ENCODE data around the gene NECTIN3. TPM values are rescaled to one million over a fixed set of nuclear protein-coding genes. Genes with fewer than 3 reads are reported as not detected.

The NECTIN3 gene
- total RNA-seq, 2 experiments from 2014 or later, result 8.9 to 10.0 TPM

- peaks cover 40% of the 10 kb centered on the region for H3K4me1 Mint-ChIP-seq
- H3K27ac Mint-ChIP-seq, result no peak overlapping the region
- H3K27me3 Mint-ChIP-seq, result peaks cover 31% of the 10 kb centered on the region
- H3K4me3 Mint-ChIP-seq, result peak overlapping the region; percentile 82
- peaks cover 5% of the 10 kb centered on the region for H3K36me3 Mint-ChIP-seq (ENCODE audit: low read depth)
- no peak for DNase-seq
- no peaks in the 10 kb centered on the region for H3K9me3 Mint-ChIP-seq
- CTCF ChIA-PET, result interaction anchor here (1.1 to 3.2 kb wide), 2 partner anchors 11 to 268 kb away, joined by 3 to 15 read pairs; no protein-coding TSS in a partner anchor
- POLR2A ChIA-PET, result interaction anchor here (1.2 to 1.3 kb wide), 2 partner anchors 256 to 473 kb away, joined by 3 to 5 read pairs; no protein-coding TSS in a partner anchor
Observed at GRCh38 chr3:111069974-111070771, 1.4 kb upstream of the NECTIN3 start.

- Mint-ChIP-seq H3K36me3 (ENCODE audit: low read depth) (peaks cover 5% of the 10 kb centered on the region), H3K27ac (no peak overlapping the region), H3K4me3 (peak overlapping the region; percentile 82), H3K9me3 (no peaks in the 10 kb centered on the region), H3K27me3 (peaks cover 31% of the 10 kb centered on the region), H3K4me1 (peaks cover 41% of the 10 kb centered on the region)
- ChIA-PET POLR2A (interaction anchor here (1.3 kb wide), 1 partner anchor 257 kb away, joined by 5 read pairs; no protein-coding TSS in a partner anchor), CTCF (interaction anchor here (1.1 to 3.2 kb wide), 2 partner anchors 10 to 268 kb away, joined by 3 to 15 read pairs; no protein-coding TSS in a partner anchor)
- peak; percentile 20 for DNase-seq
Observed at GRCh38 chr3:111070772-111071256, 802 bp upstream of the NECTIN3 start.

GRCh38 chr3:111072031-111072921, 660 bp downstream of the NECTIN3 start:
- peak overlapping the region; percentile 37 for H3K27ac Mint-ChIP-seq
- peaks cover 41% of the 10 kb centered on the region for H3K4me1 Mint-ChIP-seq
- ChIA-PET POLR2A (interaction anchor here (1.3 to 1.4 kb wide), 2 partner anchors 8 to 258 kb away, joined by 3 to 5 read pairs; no protein-coding TSS in a partner anchor), CTCF (interaction anchor here (0.7 to 3.2 kb wide), 3 partner anchors 9 to 888 kb away, joined by 4 to 15 read pairs (median 4); no protein-coding TSS in a partner anchor)
- DNase-seq, result peak; percentile 33
- H3K9me3 Mint-ChIP-seq, result no peaks in the 10 kb centered on the region
- peak overlapping the region; percentile 82 for H3K4me3 Mint-ChIP-seq
- H3K27me3 Mint-ChIP-seq, result peaks cover 29% of the 10 kb centered on the region
- H3K36me3 Mint-ChIP-seq (ENCODE audit: low read depth), result peaks cover 5% of the 10 kb centered on the region

- no peak overlapping the region for H3K27ac Mint-ChIP-seq
- DNase-seq, result no peak
- H3K27me3 Mint-ChIP-seq, result peaks cover 23% of the 10 kb centered on the region
- ChIA-PET CTCF (interaction anchor here (0.7 to 1.2 kb wide), 4 partner anchors 226 to 889 kb away, joined by 3 to 4 read pairs (median 4); no protein-coding TSS in a partner anchor), POLR2A (no interaction called here)
- peak overlapping the region; percentile 82 for H3K4me3 Mint-ChIP-seq
- no peaks in the 10 kb centered on the region for H3K9me3 Mint-ChIP-seq
- peaks cover 43% of the 10 kb centered on the region for H3K4me1 Mint-ChIP-seq
- peaks cover 5% of the 10 kb centered on the region for H3K36me3 Mint-ChIP-seq (ENCODE audit: low read depth)
Observed at GRCh38 chr3:111073218-111073617, 1.6 kb downstream of the NECTIN3 start.

- ChIA-PET POLR2A (no interaction called here), CTCF (no interaction called here)
- H3K36me3 Mint-ChIP-seq (ENCODE audit: low read depth), result peaks cover 5% of the 10 kb centered on the region
- H3K4me1 Mint-ChIP-seq, result peaks cover 30% of the 10 kb centered on the region
- H3K4me3 Mint-ChIP-seq, result no peak overlapping the region
- H3K27me3 Mint-ChIP-seq, result peaks cover 8% of the 10 kb centered on the region
- H3K9me3 Mint-ChIP-seq, result no peaks in the 10 kb centered on the region
- DNase-seq, result no peak
- H3K27ac Mint-ChIP-seq, result no peak overlapping the region
Observed at GRCh38 chr3:111076732-111077131, 5.1 kb downstream of the NECTIN3 start.

- POLR2A ChIA-PET, result no interaction called here
- DNase-seq, result no peak
- H3K27ac Mint-ChIP-seq, result no peak overlapping the region
- peaks cover 4% of the 10 kb centered on the region for H3K36me3 Mint-ChIP-seq (ENCODE audit: low read depth)
- peaks cover 8% of the 10 kb centered on the region for H3K27me3 Mint-ChIP-seq
- peaks cover 30% of the 10 kb centered on the region for H3K4me1 Mint-ChIP-seq
- no peaks in the 10 kb centered on the region for H3K9me3 Mint-ChIP-seq
- CTCF ChIA-PET, result interaction anchor here (0.7 kb wide), 1 partner anchor 336 kb away, joined by 3 read pairs; no protein-coding TSS in a partner anchor
- H3K4me3 Mint-ChIP-seq, result no peak overlapping the region
Observed at GRCh38 chr3:111077369-111077768, 5.8 kb downstream of the NECTIN3 start.

- no peak overlapping the region for H3K27ac Mint-ChIP-seq
- POLR2A ChIA-PET, result interaction anchor here (0.6 kb wide), 1 partner anchor 8 kb away, joined by 3 read pairs; the partner anchor contains the start of gene NECTIN3
- DNase-seq, result no peak
- peaks cover 2% of the 10 kb centered on the region for H3K4me1 Mint-ChIP-seq
- no peaks in the 10 kb centered on the region for H3K36me3 Mint-ChIP-seq (ENCODE audit: low read depth)
- no peaks in the 10 kb centered on the region for H3K27me3 Mint-ChIP-seq
- H3K4me3 Mint-ChIP-seq, result no peak overlapping the region
- H3K9me3 Mint-ChIP-seq, result no peaks in the 10 kb centered on the region
- CTCF ChIA-PET, result interaction anchor here (0.6 to 2.5 kb wide), 7 partner anchors 10 to 1351 kb away, joined by 3 to 15 read pairs (median 4); partner anchors contain the start of genes CD96 and NECTIN3
Observed at GRCh38 chr3:111080413-111080812, 8.8 kb downstream of the NECTIN3 start.

GRCh38 chr3:111081008-111081545, 9.5 kb downstream of the NECTIN3 start:
- Mint-ChIP-seq H3K4me3 (no peak overlapping the region), H3K4me1 (peaks cover 2% of the 10 kb centered on the region), H3K27ac (no peak overlapping the region), H3K27me3 (no peaks in the 10 kb centered on the region), H3K9me3 (no peaks in the 10 kb centered on the region), H3K36me3 (ENCODE audit: low read depth) (no peaks in the 10 kb centered on the region)
- ChIA-PET POLR2A (no interaction called here), CTCF (interaction anchor here (1.1 to 2.5 kb wide), 3 partner anchors 10 to 887 kb away, joined by 3 to 15 read pairs (median 4); partner anchors contain the start of gene NECTIN3)
- DNase-seq, result no peak

- peaks cover 2% of the 10 kb centered on the region for H3K4me1 Mint-ChIP-seq
- POLR2A ChIA-PET, result no interaction called here
- H3K4me3 Mint-ChIP-seq, result no peak overlapping the region
- H3K27me3 Mint-ChIP-seq, result no peaks in the 10 kb centered on the region
- H3K36me3 Mint-ChIP-seq (ENCODE audit: low read depth), result no peaks in the 10 kb centered on the region
- CTCF ChIA-PET, result no interaction called here
- H3K27ac Mint-ChIP-seq, result no peak overlapping the region
- no peaks in the 10 kb centered on the region for H3K9me3 Mint-ChIP-seq
- no peak for DNase-seq
Observed at GRCh38 chr3:111084911-111085310, 13.3 kb downstream of the NECTIN3 start.

- ChIA-PET POLR2A (no interaction called here), CTCF (no interaction called here)
- Mint-ChIP-seq H3K36me3 (ENCODE audit: low read depth) (no peaks in the 10 kb centered on the region), H3K27ac (no peak overlapping the region), H3K9me3 (no peaks in the 10 kb centered on the region), H3K4me3 (no peak overlapping the region), H3K27me3 (no peaks in the 10 kb centered on the region), H3K4me1 (peaks cover 2% of the 10 kb centered on the region)
- no peak for DNase-seq
Observed at GRCh38 chr3:111087924-111088469, 16.4 kb downstream of the NECTIN3 start.

- CTCF ChIA-PET, result no interaction called here
- Mint-ChIP-seq H3K4me1 (no peaks in the 10 kb centered on the region), H3K9me3 (peaks cover 15% of the 10 kb centered on the region), H3K27me3 (no peaks in the 10 kb centered on the region), H3K4me3 (no peak overlapping the region), H3K27ac (no peak overlapping the region), H3K36me3 (ENCODE audit: low read depth) (no peaks in the 10 kb centered on the region)
- POLR2A ChIA-PET, result no interaction called here
- no peak for DNase-seq
Observed at GRCh38 chr3:111096487-111097209, 25.0 kb downstream of the NECTIN3 start.

GRCh38 chr3:111103807-111104206, 32.2 kb downstream of the NECTIN3 start:
- Mint-ChIP-seq H3K4me3 (no peak overlapping the region), H3K4me1 (no peaks in the 10 kb centered on the region), H3K27ac (no peak overlapping the region), H3K27me3 (no peaks in the 10 kb centered on the region), H3K36me3 (ENCODE audit: low read depth) (peaks cover 8% of the 10 kb centered on the region), H3K9me3 (peaks cover 3% of the 10 kb centered on the region)
- DNase-seq, result no peak
- ChIA-PET CTCF (no interaction called here), POLR2A (no interaction called here)
